HG03575 (cell line): Measurements from ENCODE around the gene ENKUR.

Experiments used
- ATAC-seq: cut with Tn5 transposase; IDR thresholded peaks from one replicate; pipeline ENCODE4 v1.9.1; 2021; ENCODE audit not compliant: unreplicated experiment, insufficient number of reproducible peaks, low FRiP score; ENCODE audit errors: extremely low read depth

ENKUR gene

GRCh38 chr10:24953675-24954074 lies 62.3 kb downstream of the ENKUR start:
- ATAC-seq, result no peak

DNA sequence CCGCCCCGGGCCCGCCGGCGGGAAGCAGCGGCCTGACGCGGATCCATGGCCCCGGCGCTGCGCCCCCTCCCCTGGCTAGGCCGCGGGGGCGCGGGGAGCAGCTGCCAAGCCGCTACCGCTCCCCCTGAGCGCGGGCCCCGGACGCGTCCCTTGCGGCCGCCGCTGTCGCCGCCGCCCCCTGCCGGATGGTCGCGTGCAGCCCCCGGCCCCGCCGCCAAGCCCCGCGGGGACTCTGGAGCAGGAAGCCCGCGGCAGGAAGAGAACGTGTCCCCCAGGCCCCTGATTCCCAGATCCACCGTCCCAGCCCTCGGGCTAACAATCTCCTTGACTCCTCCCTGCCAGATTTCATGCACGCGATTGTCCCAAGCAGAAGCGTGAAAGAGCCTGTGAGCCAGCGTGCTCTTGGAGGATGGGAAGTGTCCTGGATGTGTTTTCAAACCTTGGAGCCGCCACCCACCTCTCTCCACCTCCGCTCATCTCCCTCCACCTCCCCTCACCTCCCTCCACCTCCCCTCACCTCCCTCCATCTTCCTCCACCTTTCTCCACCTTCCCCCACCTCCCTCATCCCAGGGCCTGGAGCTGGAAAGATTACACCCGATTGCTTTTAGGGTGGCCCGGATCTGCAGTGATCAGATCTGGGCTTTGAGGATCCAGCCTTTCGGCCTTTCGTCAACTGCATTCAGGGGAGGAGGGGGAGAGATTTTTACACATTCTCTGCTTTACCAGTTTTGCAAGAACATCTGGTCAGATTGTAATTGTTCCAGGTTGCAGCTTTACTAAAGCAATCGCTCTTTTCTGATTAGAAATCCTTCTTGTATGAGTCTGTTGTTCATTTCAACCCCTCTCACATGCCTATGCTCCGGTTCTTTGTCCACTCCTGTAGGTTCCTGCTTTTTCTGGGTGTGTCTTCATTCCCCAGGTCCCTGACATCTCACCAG lies 63.0 kb downstream of the ENKUR start:
- ATAC-seq, result no peak

DNA sequence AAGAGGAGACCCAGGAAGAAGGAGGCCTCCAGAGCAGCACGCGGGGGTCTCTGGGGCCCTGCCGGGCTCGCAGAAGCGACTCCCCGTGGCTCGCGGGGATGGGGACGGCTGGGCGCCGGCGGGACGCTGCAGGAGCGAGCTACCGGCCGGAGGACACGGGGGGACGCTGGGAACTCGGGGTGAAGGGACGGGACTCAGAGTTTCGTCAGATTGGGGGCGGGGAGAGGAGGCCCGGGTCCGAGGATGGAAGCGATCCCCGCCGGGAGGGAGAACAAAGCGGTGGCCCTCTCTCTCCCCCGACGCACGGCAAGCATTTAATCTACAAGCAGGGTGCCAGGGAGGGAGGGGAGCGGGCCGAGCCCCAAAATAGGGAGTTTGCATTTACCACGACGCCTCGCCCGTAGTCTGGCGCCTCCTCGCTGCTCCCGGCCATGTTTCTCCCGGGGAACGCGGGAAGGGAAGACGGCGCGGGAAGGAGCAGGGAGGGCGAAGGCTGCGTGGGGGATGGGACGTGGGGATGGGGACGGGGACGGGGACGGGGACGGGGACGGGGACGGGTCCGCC lies 63.7 kb downstream of the ENKUR start, which contains the start of gene PRTFDC1:
Gene PRTFDC1 (minus strand): TSS at position 464 of the 564 bp plus-strand sequence. CDS start 31 bp downstream, at position 433.
- ATAC-seq, result no peak

DNA sequence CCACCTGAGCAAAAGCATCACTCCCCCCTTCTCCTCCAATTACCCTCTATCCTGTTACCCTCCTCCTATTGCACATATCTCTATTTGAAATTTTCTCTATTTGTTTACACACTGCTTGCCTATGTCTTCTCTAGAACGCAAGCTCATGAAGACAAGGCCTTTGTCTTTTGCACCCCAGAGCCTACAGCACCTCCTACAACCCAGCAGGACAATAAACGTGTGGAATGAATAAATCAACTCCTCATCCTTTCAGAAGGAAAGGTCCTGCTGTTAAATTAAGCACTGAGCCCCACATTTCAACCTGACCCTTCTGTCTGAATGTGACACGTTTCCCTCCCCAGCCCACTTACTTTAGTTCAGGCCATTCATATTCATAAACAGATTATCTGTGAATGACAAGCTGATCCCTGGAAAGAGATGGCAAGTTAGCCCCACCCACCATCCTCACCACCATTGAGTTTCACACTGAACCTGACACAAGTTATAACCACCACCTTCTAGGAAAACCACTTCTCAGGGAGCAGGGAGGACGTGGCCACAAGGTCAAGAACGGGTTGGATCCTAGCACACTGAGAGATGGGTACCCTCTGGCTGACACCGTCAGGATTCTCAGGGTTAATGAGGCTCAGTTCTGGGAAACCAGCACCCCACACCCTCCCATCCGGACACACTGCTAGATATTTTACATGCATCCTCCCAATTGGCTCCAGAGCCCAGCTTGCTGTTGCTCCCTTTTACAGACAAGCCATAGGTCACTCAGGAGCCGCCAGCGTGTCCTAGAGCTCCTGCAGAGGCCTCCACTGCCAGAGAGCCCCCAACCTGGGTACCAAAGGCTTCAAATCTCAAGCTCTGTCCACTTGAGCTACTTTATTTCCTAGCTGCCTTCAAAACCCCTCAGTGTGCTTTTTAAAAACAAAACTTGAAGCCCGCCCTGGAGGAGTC lies 64.5 kb downstream of the ENKUR start:
- ATAC-seq, result no peak

DNA sequence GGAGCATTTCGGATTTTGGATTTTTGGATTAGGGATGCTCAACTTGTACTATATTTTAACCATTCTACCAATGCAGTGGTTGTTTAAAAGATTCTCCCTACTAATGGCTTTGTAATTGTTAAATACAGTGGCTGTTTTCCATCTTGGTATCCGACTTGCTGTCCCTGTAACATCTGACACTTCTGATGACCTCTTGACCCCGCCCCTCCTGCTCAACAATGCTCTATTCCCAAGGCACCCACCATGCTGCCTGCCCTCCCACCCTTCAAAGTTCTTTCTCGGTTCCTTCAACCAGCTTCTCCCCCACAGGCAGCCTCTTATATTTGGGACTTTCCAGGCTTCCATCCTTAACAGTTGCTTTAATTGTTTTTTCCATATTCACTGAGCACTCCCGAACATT lies 65.5 kb downstream of the ENKUR start:
- ATAC-seq, result no peak

- ATAC-seq, result no peak
These were observed 66.3 kb downstream of the ENKUR start for GRCh38 chr10:24949616-24950015.

DNA sequence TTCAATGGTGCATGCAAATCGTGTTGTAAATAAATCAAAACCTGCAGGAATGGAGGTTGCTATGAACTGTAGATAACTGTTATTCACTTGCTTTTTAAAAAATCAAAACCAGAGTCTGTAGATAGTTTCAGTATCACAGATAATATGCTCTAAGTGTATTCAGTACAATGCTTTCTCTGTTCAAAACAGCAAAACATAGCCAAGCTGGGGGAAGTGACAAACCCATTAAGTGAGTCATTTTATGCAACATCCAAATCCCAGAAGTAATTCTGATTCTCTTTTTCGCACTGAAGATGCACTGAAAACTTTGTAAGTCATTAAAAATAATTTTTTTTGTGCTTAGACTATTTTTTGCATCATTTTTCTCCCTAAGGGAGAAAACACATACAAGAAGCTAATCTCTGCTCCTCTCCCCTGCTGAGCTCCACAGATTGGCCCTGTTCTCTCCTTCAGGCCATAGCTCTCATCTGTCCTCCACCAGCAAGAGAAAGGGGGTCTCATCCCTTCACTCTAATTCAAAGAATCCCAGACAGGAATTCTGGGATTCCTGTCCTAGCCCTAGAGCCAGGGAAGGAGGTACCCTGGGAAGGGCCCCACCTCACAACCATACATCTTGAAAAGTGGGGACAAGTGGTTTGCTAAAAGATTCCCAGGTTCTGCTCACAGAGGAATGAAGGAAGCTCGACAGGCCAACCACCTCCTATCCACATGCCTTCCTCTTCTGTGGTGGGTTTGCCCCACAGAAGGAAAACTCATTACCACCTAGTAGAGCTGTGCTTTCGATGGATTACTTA lies 68.5 kb downstream of the ENKUR start:
- ATAC-seq, result peak; percentile 59

- no peak for ATAC-seq
These were observed 71.3 kb downstream of the ENKUR start for GRCh38 chr10:24944512-24945255.

DNA sequence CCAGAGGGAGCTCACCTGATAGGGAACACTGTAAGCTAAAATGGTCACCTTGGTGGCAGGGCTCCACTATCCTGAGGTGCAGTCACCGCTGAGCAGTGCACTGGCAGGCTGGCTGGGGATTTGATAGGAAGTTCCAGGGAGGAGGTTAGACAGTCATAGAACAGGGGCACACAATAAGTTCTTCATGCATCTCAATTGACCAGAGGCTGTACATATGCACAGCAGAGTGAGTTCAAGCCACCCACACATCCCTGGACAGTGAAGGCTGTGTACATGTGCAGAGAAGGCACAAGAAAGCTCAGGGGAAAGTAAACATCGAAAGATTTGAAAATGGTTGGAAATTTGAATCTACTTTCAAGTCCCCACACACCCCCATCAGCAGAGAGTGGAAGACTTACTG lies 77.4 kb downstream of the ENKUR start:
- ATAC-seq, result no peak

- no peak for ATAC-seq
These were observed 77.9 kb downstream of the ENKUR start for GRCh38 chr10:24938076-24938475.

GRCh38 chr10:24935504-24936292 lies 80.3 kb downstream of the ENKUR start:
- no peak for ATAC-seq
